Uterus (tissue), 4 donors: Measurements from ENCODE around the gene FAAP20. TPM values are rescaled to one million over a fixed set of nuclear protein-coding genes. Genes with fewer than 3 reads are reported as not detected.

Experiments
- DNase-seq, 2 donors: peaks; one replicate each; pipeline ENCODE4 v3.0.0-alpha.2; 2019 to 2020
- H3K27ac ChIP-seq, 2 donors: fragments of 200-600 bp; sonication (generic); 1 replicate in 1 of 2; 2 replicates in 1 of 2; pipeline ENCODE4 v1.5.1; 2016 to 2018
- H3K27me3 ChIP-seq, 2 donors: fragments of 200-600 bp; sonication (generic); one replicate each; pipeline ENCODE4 v1.5.1; 2018 to 2019; ENCODE audit warnings: control low read depth in 1 of 2
- H3K36me3 ChIP-seq, 2 donors: fragments of 200-600 bp; sonication (generic); one replicate each; pipeline ENCODE4 v1.5.1; 2019; ENCODE audit warnings: control low read depth in 1 of 2
- H3K4me1 ChIP-seq, 2 donors: fragments of 200-600 bp; sonication (generic); one replicate each; pipeline ENCODE4 v1.5.1; 2018 to 2019; ENCODE audit warnings: control low read depth in 1 of 2
- H3K4me3 ChIP-seq, 2 donors: fragments of 200-600 bp; sonication (generic); 1 replicate in 1 of 2; 2 replicates in 1 of 2; pipeline ENCODE4 v1.5.1; 2018 to 2019; ENCODE audit warnings: mild to moderate bottlenecking in 1 of 2
- H3K9me3 ChIP-seq, 2 donors: fragments of 200-600 bp; sonication (generic); one replicate each; pipeline ENCODE4 v1.5.1; 2019; ENCODE audit warnings: control low read depth in 1 of 2
- POLR2A ChIP-seq, 2 donors: fragments of 450-650 bp; IDR thresholded peaks; one replicate each; pipeline ENCODE4 v1.6.1; 2016; ENCODE audit warnings: antibody characterized with exemption in 2 of 2, mild to moderate bottlenecking in 1 of 2, moderate library complexity in 1 of 2
- intact Hi-C: fragments of 100-400 bp; cut with DNase I; formaldehyde crosslinking; loops from one replicate; pipeline ENCODE4 v1.15.1; 2023; ENCODE audit warnings: low total_unique reads
- total RNA-seq, 4 donors: library from RNA; depleted of rRNA in 3 of 4; stranded (reverse); fragments of >200 nt in 3 of 4; gene quantifications; one replicate each; pipeline versions ENCODE4 v1.1.0 to v1.2.4, GENCODE V29; 2014 to 2023
- TF ChIP-seq, protein P1 (sequence below), 4 experiments: fragments of 200-600 bp in 2 of 4; fragments of 450-650 bp in 2 of 4; sonication (generic) in 2 of 4; IDR thresholded peaks; one replicate each; pipeline ENCODE4 v1.5.1; 2016 to 2019; ENCODE audit warnings: antibody characterized with exemption in 4 of 4, mild to moderate bottlenecking in 2 of 4, moderate library complexity in 1 of 4
- donor health status: DM: yes; HTN: yes; CAD: no.

FAAP20 gene
- total RNA-seq, 4 donors from 2014 or later = 1.5 to 68.5 (median 15.4) TPM

DNA sequence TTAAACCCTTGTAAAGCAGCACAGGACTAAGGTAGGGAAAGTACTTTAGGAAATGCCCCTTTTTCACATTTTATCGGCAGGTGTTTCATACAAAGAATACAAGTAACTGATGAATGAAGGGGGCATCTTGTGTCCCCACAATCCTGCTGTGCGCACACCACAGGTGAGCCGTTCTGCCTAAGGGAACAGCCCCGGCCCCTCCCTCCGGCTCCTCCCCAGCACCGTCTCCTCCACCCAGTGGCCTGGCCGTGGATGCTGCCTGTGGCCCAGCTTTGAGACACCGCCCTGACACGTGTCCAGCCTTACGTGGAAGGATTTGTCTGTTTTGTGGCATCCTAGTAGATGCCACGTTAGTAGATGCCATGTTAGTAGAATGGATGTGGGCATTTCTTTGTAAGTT lies 12.8 kb downstream of the FAAP20 start:
- intact Hi-C loops = no loop called here
- DNase-seq = no peak
- Histone ChIP-seq H3K27me3 (no peaks in the 10 kb centered on the region), H3K9me3 (no peaks in the 10 kb centered on the region), H3K27ac (no peak overlapping the region), H3K4me1 (no peaks in the 10 kb centered on the region), H3K36me3 (no peaks in the 10 kb centered on the region), H3K4me3 (no peak overlapping the region)
- TF ChIP-seq, protein P1, sequence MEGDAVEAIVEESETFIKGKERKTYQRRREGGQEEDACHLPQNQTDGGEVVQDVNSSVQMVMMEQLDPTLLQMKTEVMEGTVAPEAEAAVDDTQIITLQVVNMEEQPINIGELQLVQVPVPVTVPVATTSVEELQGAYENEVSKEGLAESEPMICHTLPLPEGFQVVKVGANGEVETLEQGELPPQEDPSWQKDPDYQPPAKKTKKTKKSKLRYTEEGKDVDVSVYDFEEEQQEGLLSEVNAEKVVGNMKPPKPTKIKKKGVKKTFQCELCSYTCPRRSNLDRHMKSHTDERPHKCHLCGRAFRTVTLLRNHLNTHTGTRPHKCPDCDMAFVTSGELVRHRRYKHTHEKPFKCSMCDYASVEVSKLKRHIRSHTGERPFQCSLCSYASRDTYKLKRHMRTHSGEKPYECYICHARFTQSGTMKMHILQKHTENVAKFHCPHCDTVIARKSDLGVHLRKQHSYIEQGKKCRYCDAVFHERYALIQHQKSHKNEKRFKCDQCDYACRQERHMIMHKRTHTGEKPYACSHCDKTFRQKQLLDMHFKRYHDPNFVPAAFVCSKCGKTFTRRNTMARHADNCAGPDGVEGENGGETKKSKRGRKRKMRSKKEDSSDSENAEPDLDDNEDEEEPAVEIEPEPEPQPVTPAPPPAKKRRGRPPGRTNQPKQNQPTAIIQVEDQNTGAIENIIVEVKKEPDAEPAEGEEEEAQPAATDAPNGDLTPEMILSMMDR (IDR thresholded peaks at IDR 0.05) = no peak
- TF ChIP-seq POLR2A (IDR thresholded peaks at IDR 0.05) = no peak

DNA sequence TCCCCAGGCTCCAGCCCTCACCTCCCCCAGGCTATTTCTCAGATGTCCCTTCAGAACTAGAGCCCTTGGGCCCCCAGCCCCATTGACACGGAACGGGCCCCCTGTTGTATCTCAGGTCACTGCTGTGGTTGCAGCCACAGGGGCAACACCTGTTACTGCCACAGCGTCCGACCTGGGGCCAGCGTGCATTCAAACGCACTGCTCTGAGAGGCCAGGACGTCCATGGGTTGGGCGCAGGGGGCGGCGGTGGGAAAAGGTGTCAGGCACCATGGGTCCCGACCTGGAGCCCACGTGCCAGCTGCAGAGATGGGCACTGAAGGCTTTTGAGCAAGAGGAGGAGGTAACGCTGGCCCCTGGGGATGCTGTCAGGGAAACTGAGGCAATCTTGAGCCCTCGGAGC lies 13.3 kb downstream of the FAAP20 start:
- no peak overlapping the region for H3K27ac ChIP-seq
- no peaks in the 10 kb centered on the region for H3K36me3 ChIP-seq
- H3K27me3 ChIP-seq = no peaks in the 10 kb centered on the region
- no peak for DNase-seq
- TF ChIP-seq POLR2A (IDR thresholded peaks at IDR 0.05) = no peak
- TF ChIP-seq, protein P1 (IDR thresholded peaks at IDR 0.05) = no peak
- intact Hi-C loops = no loop called here
- no peaks in the 10 kb centered on the region for H3K4me1 ChIP-seq
- no peak overlapping the region for H3K4me3 ChIP-seq
- H3K9me3 ChIP-seq = no peaks in the 10 kb centered on the region

DNA sequence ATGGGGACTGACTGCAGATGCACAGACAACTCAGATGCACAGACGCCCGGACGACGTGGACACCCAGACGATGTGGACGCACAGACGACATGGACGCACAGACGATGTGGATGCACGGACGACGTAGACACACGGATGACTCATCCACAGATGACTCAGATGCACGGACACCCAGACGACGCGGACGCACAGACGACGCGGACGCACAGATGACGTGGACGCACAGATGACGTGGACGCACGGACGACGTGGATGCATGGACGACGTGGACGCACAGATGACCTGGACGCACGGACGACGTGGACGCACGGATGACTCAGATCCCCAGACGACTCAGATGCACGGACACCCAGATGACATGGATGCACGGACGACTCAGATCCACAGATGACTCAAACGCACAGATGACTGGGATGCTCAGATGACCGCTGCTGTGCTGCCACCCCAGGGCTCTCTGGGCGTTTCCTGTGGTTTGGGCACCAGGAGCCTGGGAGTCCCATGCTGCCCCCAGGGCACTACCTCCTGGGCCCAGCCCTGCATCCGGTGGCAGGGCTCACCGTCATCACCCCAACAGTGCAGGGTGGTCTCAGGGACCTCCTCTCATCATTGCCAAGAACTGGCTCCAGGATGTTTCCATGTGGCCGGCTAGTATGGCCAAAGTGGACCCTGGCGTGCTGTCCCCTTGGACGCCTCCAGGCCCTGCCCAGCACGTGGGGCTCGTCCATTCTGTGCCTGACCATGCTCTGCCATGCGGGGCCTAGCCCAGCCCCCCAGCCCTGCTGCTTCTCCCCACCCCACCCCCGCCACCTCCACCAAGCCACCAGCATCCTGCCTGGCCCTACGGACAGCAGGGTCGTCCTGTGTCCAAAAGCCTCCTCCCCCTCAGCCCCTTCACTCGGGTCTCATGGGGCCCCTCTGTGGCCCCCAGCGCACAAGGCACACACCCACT lies 14.0 kb downstream of the FAAP20 start:
- intact Hi-C loops = no loop called here
- Histone ChIP-seq H3K4me1 (no peaks in the 10 kb centered on the region), H3K36me3 (no peaks in the 10 kb centered on the region), H3K27me3 (no peaks in the 10 kb centered on the region), H3K9me3 (no peaks in the 10 kb centered on the region), H3K4me3 (no peak overlapping the region), H3K27ac (no peak overlapping the region)
- no peak for DNase-seq
- TF ChIP-seq POLR2A (IDR thresholded peaks at IDR 0.05) = no peak

DNA sequence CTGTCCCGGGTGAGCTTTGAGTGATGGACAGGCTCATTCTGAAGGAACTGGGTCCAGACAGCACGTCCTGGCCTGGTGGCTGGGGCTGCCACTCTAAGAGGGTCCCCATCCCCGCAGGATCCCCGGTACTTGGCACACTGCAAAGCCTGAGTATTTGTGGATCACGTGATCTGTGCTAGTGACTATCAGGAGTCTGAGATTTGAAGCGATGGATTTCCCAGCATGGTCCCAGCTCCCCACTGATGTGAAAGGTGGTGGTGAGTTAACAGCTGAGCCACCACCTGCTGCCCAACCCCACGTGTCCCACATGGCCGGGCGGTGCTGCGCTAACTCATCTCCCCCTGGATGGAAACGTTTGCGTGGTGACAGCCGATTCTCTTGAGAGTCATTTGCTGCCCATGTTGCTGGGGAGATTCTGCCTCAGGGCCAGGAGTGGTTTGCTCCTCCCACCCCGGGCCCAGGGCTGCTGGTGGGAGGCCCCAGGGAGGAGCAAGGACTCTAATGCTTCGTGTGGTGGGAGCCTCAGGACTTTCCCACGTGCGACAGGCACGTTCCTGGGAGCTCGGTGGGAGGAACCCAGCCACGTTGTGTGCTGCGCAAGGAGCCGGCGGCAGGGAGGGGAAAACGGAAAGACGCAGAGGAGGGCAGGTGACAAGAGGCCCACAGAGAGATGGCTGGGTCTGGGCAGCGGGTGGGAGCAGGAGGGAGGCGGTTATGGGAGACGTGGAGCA lies 15.1 kb downstream of the FAAP20 start:
- no peak for TF ChIP-seq POLR2A (IDR thresholded peaks at IDR 0.05)
- TF ChIP-seq, protein P1 (IDR thresholded peaks at IDR 0.05) = no peak
- H3K27me3 ChIP-seq = no peaks in the 10 kb centered on the region
- no peak overlapping the region for H3K27ac ChIP-seq
- H3K9me3 ChIP-seq = no peaks in the 10 kb centered on the region
- no peaks in the 10 kb centered on the region for H3K36me3 ChIP-seq
- intact Hi-C loops = no loop called here
- DNase-seq = no peak
- H3K4me3 ChIP-seq = no peak overlapping the region
- no peaks in the 10 kb centered on the region for H3K4me1 ChIP-seq

DNA sequence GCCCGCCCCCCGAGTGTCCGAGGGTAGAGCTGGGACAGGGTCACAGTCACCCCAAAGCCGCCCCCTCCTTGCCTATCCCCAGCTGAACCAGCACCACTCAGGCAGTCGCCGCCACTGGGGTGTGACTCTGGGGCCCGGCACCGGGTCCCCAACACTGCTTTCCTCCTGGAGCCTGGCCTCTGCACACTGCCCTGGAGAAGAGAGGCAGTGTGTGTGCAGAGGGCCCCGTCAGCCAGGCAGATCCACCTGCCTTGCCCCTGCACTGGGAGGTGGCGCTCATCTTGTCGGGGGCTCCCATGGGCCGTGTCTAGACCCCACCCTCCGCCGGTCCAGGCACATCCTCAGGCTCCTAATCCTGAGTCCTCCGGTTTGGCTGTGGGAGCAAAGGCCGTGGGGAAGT lies 15.7 kb downstream of the FAAP20 start:
- H3K4me1 ChIP-seq = no peaks in the 10 kb centered on the region
- H3K27ac ChIP-seq = no peak overlapping the region
- H3K27me3 ChIP-seq = no peaks in the 10 kb centered on the region
- TF ChIP-seq, protein P1 (IDR thresholded peaks at IDR 0.05) = no peak
- no peak for TF ChIP-seq POLR2A (IDR thresholded peaks at IDR 0.05)
- no peaks in the 10 kb centered on the region for H3K9me3 ChIP-seq
- DNase-seq = no peak
- H3K36me3 ChIP-seq = no peaks in the 10 kb centered on the region
- intact Hi-C loops = no loop called here
- no peak overlapping the region for H3K4me3 ChIP-seq
